VCaP (cell line): Measurements from ENCODE around the gene BTN2A1.
A peak's percentile ranks its signal among the peaks of the same experiment; 100 is the strongest.
"Not testable (repeated sequence)": the region's sequence is repeated elsewhere in the genome, so short reads cannot be mapped to it uniquely, and the experiment has no call there.

Source experiments
- H3K27ac ChIP-seq: fragments of 450-650 bp; 2 replicates; pipeline ENCODE4 v1.5.1; 2017
- TF ChIP-seq, protein P1 (sequence below): fragments of 450-650 bp; conservative IDR thresholded peaks from 2 replicates; pipeline ENCODE4 v1.5.1; 2017; ENCODE audit warnings: mild to moderate bottlenecking, moderate library complexity

The BTN2A1 gene

GRCh38 chr6:26502165-26502564 is 44.4 kb downstream of the BTN2A1 start:
- TF ChIP-seq, protein P1, sequence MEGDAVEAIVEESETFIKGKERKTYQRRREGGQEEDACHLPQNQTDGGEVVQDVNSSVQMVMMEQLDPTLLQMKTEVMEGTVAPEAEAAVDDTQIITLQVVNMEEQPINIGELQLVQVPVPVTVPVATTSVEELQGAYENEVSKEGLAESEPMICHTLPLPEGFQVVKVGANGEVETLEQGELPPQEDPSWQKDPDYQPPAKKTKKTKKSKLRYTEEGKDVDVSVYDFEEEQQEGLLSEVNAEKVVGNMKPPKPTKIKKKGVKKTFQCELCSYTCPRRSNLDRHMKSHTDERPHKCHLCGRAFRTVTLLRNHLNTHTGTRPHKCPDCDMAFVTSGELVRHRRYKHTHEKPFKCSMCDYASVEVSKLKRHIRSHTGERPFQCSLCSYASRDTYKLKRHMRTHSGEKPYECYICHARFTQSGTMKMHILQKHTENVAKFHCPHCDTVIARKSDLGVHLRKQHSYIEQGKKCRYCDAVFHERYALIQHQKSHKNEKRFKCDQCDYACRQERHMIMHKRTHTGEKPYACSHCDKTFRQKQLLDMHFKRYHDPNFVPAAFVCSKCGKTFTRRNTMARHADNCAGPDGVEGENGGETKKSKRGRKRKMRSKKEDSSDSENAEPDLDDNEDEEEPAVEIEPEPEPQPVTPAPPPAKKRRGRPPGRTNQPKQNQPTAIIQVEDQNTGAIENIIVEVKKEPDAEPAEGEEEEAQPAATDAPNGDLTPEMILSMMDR = no peak
- peak overlapping the region; percentile 82 for H3K27ac ChIP-seq

DNA sequence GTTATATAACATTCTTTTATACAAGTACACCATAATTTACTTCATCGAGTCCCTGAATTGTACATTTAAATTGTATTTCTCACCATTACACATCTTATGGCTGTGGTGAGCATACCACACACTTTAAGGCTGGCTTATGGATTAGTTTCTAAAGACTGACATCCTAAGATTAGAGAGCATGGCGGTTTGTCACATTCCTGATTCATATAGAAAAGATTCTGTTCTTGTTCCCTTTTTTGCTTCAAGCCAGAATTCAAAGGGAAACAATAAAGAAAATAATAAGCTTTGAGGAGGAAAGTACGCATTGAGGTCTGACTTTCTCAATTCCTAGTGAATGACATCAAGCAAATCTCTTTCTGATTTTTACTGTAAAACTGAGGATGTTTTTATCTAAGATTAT is 44.9 kb downstream of the BTN2A1 start:
- TF ChIP-seq, protein P1 = no peak
- H3K27ac ChIP-seq = peak overlapping the region; percentile 82

DNA sequence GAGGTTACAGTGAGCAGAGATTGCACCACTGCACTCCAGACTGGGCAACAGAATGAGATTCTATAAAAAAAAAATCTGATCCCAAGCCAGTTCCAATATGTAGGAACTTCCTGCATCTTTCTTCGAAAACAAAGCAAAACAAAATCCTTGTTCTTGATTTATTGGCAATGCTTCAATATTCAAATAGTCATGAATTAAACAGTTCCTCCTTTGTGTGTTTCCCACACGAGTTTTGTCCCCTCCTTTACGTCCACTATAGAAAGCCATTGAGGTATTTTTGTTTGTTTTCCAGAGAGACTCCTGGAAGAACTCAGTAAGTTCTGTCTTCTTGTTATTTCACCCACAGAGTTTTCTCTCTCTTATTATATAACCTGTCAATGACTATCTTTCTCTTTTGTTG is 49.9 kb downstream of the BTN2A1 start:
- TF ChIP-seq, protein P1 = no peak
- H3K27ac ChIP-seq = no peak overlapping the region

- H3K27ac ChIP-seq = not testable (repeated sequence)
Measured at GRCh38 chr6:26511033-26511432, 53.3 kb downstream of the BTN2A1 start.

GRCh38 chr6:26514984-26515383 is 57.2 kb downstream of the BTN2A1 start:
- H3K27ac ChIP-seq = no peak overlapping the region
- TF ChIP-seq, protein P1 = no peak

DNA sequence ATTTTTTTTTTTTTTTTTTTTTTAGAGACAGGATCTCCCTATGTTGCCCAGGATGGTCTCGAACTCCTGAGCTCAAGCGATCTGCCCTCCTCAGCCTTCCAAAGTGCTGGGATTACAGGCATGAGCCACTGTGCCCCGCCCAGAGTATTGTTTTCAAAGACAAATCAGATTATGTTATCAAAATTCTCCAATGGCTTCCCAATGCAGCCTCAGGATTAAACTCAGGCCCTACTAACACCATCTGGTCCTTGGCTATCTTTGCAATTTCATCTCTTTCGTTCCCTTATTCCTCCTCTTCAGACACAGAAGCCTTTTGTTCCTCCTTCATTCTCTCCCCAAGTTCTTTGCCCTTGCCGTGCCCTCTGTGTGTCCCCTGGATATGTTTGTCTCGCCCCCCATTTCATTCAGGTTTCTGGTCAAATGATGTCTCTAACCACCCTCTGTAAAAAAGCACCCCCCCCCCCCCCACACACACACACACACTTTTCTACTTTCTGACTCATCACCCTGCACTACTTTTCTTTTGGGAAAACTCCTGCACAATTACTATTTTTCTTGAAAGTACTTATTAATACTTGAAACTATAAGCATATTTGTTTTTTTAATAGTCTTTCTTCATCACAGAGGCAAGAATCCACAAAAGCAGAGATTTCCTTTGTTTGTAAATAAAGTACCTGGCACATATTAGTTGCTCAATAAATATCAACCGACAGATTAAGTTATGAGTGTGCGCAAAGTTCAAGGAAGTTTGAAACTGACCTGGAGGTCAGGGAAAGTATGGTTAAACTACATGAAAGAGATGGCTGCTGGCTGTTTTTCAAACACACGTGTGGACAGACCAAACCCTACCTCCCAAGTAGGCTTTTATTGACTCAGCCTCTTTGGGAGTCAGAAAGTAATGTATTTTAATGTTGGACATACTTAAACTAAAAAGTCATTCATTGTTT is 59.0 kb downstream of the BTN2A1 start:
- H3K27ac ChIP-seq = no peak overlapping the region
- TF ChIP-seq, protein P1 = no peak
